ENCODE results near the gene SNX32. TPM values are rescaled to one million over a fixed set of nuclear protein-coding genes. Genes with fewer than 3 reads are reported as not detected.
"Not testable (repeated sequence)": the region's sequence is repeated elsewhere in the genome, so short reads cannot be mapped to it uniquely, and the experiment has no call there.

The SNX32 gene
- total and polyA plus RNA-seq, 11 donors: 0.11 to 0.54 (median 0.37) TPM; not detected in 5

DNA sequence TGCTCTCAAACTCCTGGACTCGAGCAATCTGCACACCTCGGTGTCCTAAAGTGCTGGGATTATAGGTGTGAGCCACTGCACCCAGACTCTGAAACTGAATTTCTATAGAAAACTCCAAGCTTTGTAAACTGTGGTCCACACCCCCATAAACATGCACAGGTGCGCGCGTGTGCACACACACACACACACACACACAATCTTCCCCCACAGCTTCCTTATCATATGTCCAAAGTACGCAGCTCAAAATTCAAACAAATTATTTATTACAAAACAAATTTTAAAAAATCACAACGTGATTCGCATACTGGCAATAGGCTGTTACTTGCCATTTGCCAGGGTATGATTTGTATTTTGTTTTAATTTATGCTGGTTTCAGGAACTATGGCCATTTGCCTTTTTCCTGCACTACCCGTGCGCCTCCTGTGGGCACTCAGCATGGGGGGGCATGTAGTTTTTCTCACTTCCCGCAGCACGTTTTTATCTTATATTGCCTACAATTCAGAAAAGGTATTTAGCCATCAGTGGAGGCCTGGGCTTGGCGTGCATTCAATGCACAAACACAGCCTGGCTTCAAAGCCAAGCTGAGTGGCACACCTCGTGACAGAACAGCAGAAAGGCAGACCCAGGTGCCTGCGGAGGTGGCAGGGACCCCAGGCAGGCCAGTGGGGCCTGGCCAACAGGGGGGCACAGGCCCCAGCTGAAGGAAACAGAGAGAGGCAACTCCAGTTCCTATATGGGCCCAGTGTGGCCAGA is 10.8 kb upstream of the SNX32 start:
- intact Hi-C loops (cut with DNase I): loop anchor here in 1 of 10 donors (5.0 kb wide), 1 partner anchor 121 kb away; no protein-coding TSS in a partner anchor
- H3K36me3 ChIP-seq: no peaks in the 10 kb centered on the region
- TF ChIP-seq, protein P1, sequence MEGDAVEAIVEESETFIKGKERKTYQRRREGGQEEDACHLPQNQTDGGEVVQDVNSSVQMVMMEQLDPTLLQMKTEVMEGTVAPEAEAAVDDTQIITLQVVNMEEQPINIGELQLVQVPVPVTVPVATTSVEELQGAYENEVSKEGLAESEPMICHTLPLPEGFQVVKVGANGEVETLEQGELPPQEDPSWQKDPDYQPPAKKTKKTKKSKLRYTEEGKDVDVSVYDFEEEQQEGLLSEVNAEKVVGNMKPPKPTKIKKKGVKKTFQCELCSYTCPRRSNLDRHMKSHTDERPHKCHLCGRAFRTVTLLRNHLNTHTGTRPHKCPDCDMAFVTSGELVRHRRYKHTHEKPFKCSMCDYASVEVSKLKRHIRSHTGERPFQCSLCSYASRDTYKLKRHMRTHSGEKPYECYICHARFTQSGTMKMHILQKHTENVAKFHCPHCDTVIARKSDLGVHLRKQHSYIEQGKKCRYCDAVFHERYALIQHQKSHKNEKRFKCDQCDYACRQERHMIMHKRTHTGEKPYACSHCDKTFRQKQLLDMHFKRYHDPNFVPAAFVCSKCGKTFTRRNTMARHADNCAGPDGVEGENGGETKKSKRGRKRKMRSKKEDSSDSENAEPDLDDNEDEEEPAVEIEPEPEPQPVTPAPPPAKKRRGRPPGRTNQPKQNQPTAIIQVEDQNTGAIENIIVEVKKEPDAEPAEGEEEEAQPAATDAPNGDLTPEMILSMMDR (IDR thresholded peaks at IDR 0.05): no peak
- no peak for TF ChIP-seq POLR2A (IDR thresholded peaks at IDR 0.05)
- H3K4me1 ChIP-seq: peaks cover 0 to 3% (median 0%) of the 10 kb centered on the region in 12 donors
- DNase-seq (no peak), ATAC-seq (no peak)
- H3K27me3 ChIP-seq: no peaks in the 10 kb centered on the region
- H3K27ac ChIP-seq: no peak overlapping the region
- no peaks in the 10 kb centered on the region for H3K9me3 ChIP-seq
- H3K4me3 ChIP-seq: no peak overlapping the region
- WGBS, 4 donors: 76 to 86% (median 85%) methylated on average over 15 of the region's 15 CpGs

DNA sequence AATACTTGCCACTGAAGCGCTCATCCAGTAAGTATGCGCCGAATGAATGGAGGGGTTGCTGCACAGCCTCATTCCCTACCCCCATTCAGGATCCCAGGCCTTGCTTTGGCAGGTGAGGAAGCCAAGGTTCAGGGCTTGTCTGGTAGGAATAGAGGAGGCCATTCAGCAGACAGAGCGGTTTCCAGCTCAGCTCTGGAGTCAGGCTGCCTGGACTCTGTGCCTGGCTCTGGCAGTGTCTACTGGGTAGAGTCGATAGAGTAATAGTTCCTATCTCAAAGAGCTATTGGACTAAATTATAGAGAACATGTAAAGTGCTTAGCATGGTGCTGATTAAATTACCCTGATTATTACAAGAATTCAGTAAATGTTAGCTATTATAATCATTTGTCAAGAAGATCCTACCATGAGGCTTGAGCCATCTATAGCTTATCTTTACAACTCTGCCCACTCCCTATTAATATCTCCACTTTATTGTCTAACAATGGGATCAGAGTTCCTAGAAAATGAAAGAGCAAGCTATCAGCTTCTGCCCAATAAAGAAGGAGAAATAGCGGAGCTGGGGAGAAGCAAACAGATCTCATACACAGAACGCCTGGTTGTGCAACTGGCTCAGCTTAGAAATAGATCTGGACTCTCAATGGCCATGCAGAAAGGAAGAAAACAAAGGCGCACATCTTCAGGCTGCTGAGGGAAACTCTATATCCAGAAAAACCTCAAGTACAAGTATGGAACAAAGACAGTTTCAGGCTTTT is 6.6 kb upstream of the SNX32 start:
- TF ChIP-seq, protein P1 (IDR thresholded peaks at IDR 0.05): no peak
- TF ChIP-seq POLR2A (IDR thresholded peaks at IDR 0.05): no peak
- Histone ChIP-seq H3K9me3 (no peaks in the 10 kb centered on the region), H3K36me3 (no peaks in the 10 kb centered on the region), H3K27ac (no peak overlapping the region), H3K27me3 (no peaks in the 10 kb centered on the region), H3K4me1 (no peaks in the 10 kb centered on the region), H3K4me3 (no peak overlapping the region)
- ATAC-seq (no peak), DNase-seq (no peak)
- intact Hi-C loops (cut with DNase I): no loop called here
- 87 to 90% (median 89%) methylated on average over 8 of the region's 8 CpGs for WGBS, 4 donors

DNA sequence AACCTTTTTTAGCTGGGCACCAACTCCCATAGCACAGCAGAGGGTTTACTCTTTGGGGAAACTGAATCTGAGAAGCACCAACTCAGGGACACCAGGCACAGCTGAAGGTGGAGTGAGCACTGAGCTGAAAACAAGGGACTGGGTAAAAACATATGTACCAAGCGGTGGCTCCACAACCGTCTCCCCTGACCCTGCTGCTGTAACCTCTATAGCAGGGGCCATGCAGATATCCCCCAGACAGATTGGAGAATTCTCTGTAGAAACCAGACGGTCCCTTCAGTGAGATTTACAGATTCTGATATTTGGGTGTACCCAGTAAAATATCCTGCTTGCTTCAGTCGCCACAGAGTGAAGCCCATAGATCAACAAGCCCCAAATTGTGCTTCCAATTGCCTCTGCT is 4.3 kb upstream of the SNX32 start:
- intact Hi-C loops (cut with DNase I): no loop called here
- Histone ChIP-seq H3K27ac (no peak overlapping the region), H3K4me1 (peaks cover 0 to 15% (median 7%) of the 10 kb centered on the region in 12 donors), H3K4me3 (no peak overlapping the region), H3K36me3 (no peaks in the 10 kb centered on the region), H3K27me3 (no peaks in the 10 kb centered on the region), H3K9me3 (no peaks in the 10 kb centered on the region)
- no peak for TF ChIP-seq POLR2A (IDR thresholded peaks at IDR 0.05)
- TF ChIP-seq, protein P1 (IDR thresholded peaks at IDR 0.05): no peak
- DNase-seq (no peak), ATAC-seq (no peak)
- WGBS, 4 donors: 48 to 63% (median 55%) methylated on average over 4 of the region's 4 CpGs

DNA sequence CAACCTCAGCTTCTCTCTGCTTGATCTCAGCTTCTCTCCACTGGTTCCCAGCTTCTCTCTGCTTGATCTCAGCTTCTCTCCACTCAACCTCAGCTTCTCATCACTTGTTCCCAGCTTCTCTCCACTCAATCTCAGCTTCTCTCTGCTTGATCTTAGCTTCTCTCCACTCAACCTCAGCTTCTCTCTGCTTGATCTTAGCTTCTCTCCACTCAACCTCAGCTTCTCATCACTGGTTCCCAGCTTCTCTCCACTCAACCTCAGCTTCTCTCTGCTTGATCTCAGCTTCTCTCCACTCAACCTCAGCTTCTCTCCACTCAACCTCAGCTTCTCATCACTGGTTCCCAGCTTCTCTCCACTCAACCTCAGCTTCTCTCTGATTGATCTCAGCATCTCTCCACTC is 1.5 kb upstream of the SNX32 start:
- H3K9me3 ChIP-seq; ATAC-seq; intact Hi-C loops (cut with DNase I); H3K27me3 ChIP-seq; H3K27ac ChIP-seq; DNase-seq; H3K36me3 ChIP-seq; H3K4me3 ChIP-seq: not testable (repeated sequence)
- H3K4me1 ChIP-seq: peaks cover 0 to 15% (median 7%) of the 10 kb centered on the region in 12 donors
